ENCODE data around the gene FZD10. TPM values are rescaled to one million over a fixed set of nuclear protein-coding genes. Genes with fewer than 3 reads are reported as not detected.

The FZD10 gene
- total and polyA plus RNA-seq, 2 donors = 0.37 to 0.57 TPM

- DNase-seq (ENCODE audit: low read depth in 6 of 9, low spot score in 9 of 9) = no peak
- 69% methylated on average over 31 of the region's 31 CpGs for WGBS
- Histone ChIP-seq H3K4me1 (ENCODE audit: control insufficient read depth in 2 of 2, insufficient read depth in 2 of 2, low read length in 2 of 2) (no peaks in the 10 kb centered on the region), H3K27me3 (ENCODE audit: control insufficient read depth in 2 of 2, insufficient read depth in 1 of 2, low read length in 1 of 2) (no peaks in the 10 kb centered on the region), H3K9me3 (ENCODE audit: control insufficient read depth in 2 of 2, insufficient read depth in 1 of 2, low read length in 1 of 2) (no peaks in the 10 kb centered on the region), H3K27ac (ENCODE audit: low read depth in 1 of 2, low read length in 1 of 2) (no peak overlapping the region), H3K4me3 (ENCODE audit: low read length in 2 of 2) (no peak overlapping the region), H3K36me3 (ENCODE audit: control insufficient read depth in 2 of 2, insufficient read depth in 2 of 2, low read length in 1 of 2) (no peaks in the 10 kb centered on the region)
Measured at GRCh38 chr12:130120012-130120805, 42.1 kb upstream of the FZD10 start.

- no peak overlapping the region for H3K27ac ChIP-seq (ENCODE audit: low read depth in 1 of 2, low read length in 1 of 2)
- DNase-seq (ENCODE audit: low read depth in 6 of 9, low spot score in 9 of 9) = no peak
Measured at GRCh38 chr12:130121226-130122000, 40.9 kb upstream of the FZD10 start.

DNA sequence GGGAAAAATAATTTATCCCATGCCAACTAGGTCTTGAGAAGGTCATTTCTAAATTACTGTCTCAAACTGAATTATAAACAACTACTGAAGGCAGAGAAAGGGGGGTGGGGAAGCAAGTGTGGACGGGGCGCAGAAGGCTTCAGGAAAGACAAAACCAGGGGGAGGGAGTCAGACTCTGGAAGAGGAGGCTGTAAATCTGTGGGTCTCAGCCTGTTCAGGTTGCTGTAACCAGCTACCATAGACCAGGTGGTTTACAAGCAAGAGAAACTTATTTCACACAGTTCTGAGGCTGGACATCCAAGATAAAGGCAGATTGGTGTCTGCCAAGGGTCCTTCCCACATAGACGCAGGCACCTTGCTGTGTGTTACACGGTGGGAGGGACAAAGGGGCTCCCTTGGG is 39.9 kb upstream of the FZD10 start:
- Histone ChIP-seq H3K36me3 (ENCODE audit: control insufficient read depth in 2 of 2, insufficient read depth in 2 of 2, low read length in 1 of 2) (no peaks in the 10 kb centered on the region), H3K4me1 (ENCODE audit: control insufficient read depth in 2 of 2, insufficient read depth in 2 of 2, low read length in 2 of 2) (no peaks in the 10 kb centered on the region), H3K27me3 (ENCODE audit: control insufficient read depth in 2 of 2, insufficient read depth in 1 of 2, low read length in 1 of 2) (no peaks in the 10 kb centered on the region), H3K4me3 (ENCODE audit: low read length in 2 of 2) (no peak overlapping the region), H3K27ac (ENCODE audit: low read depth in 1 of 2, low read length in 1 of 2) (no peak overlapping the region), H3K9me3 (ENCODE audit: control insufficient read depth in 2 of 2, insufficient read depth in 1 of 2, low read length in 1 of 2) (no peaks in the 10 kb centered on the region)
- DNase-seq (ENCODE audit: low read depth in 6 of 9, low spot score in 9 of 9) = no peak
- WGBS = 42% methylated on average over 4 of the region's 4 CpGs

More at GRCh38 chr12:130121226-130122000, 40.9 kb upstream of the FZD10 start:
- H3K9me3 ChIP-seq (ENCODE audit: control insufficient read depth in 2 of 2, insufficient read depth in 1 of 2, low read length in 1 of 2) = no peaks in the 10 kb centered on the region
- H3K4me1 ChIP-seq (ENCODE audit: control insufficient read depth in 2 of 2, insufficient read depth in 2 of 2, low read length in 2 of 2) = no peaks in the 10 kb centered on the region
- H3K27me3 ChIP-seq (ENCODE audit: control insufficient read depth in 2 of 2, insufficient read depth in 1 of 2, low read length in 1 of 2) = no peaks in the 10 kb centered on the region
- H3K36me3 ChIP-seq (ENCODE audit: control insufficient read depth in 2 of 2, insufficient read depth in 2 of 2, low read length in 1 of 2) = no peaks in the 10 kb centered on the region
- H3K4me3 ChIP-seq (ENCODE audit: low read length in 2 of 2) = no peak overlapping the region
- WGBS = 70% methylated on average over 11 of the region's 11 CpGs

GRCh38 chr12:130124106-130124505 is 38.2 kb upstream of the FZD10 start:
- 93% methylated on average over 4 of the region's 4 CpGs for WGBS
- Histone ChIP-seq H3K4me3 (ENCODE audit: low read length in 2 of 2) (no peak overlapping the region), H3K27ac (ENCODE audit: low read depth in 1 of 2, low read length in 1 of 2) (no peak overlapping the region), H3K4me1 (ENCODE audit: control insufficient read depth in 2 of 2, insufficient read depth in 2 of 2, low read length in 2 of 2) (peaks cover 0 to 5% of the 10 kb centered on the region in 2 donors), H3K27me3 (ENCODE audit: control insufficient read depth in 2 of 2, insufficient read depth in 1 of 2, low read length in 1 of 2) (no peaks in the 10 kb centered on the region), H3K9me3 (ENCODE audit: control insufficient read depth in 2 of 2, insufficient read depth in 1 of 2, low read length in 1 of 2) (no peaks in the 10 kb centered on the region), H3K36me3 (ENCODE audit: control insufficient read depth in 2 of 2, insufficient read depth in 2 of 2, low read length in 1 of 2) (no peaks in the 10 kb centered on the region)
- no peak for DNase-seq (ENCODE audit: low read depth in 6 of 9, low spot score in 9 of 9)

DNA sequence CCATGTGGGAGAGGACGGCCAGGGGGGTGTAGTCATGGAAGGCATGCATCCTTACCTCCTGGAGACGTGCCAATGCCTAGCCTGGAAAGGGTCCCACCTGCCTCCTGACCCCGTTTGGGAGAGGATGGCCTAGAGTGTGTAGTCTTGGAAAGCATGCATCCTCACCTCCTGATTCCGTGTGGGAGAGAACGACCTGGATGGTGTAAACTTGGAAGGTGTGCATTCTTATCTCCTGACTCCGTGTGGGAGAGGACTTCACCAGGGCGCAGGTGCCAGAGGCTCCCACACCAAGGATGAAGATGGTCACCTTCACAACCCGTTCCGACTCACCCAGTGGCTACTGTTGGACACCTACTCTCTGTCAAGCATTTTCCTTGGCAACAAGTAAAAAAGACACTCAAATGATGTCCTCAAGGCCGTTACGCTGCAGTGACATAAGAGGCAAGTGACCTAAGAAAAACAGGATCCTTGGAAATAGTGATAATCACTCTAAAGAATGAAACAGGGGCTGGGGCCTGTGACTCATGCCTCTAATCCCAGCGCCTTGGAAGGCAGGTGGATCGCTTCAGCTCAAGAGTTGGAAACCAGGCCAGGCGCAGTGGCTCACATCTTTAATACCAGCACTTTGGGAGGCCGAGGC is 37.5 kb upstream of the FZD10 start:
- Histone ChIP-seq H3K9me3 (ENCODE audit: control insufficient read depth in 2 of 2, insufficient read depth in 1 of 2, low read length in 1 of 2) (no peaks in the 10 kb centered on the region), H3K27ac (ENCODE audit: low read depth in 1 of 2, low read length in 1 of 2) (no peak overlapping the region), H3K4me1 (ENCODE audit: control insufficient read depth in 2 of 2, insufficient read depth in 2 of 2, low read length in 2 of 2) (peaks cover 0 to 5% of the 10 kb centered on the region in 2 donors), H3K36me3 (ENCODE audit: control insufficient read depth in 2 of 2, insufficient read depth in 2 of 2, low read length in 1 of 2) (no peaks in the 10 kb centered on the region), H3K27me3 (ENCODE audit: control insufficient read depth in 2 of 2, insufficient read depth in 1 of 2, low read length in 1 of 2) (no peaks in the 10 kb centered on the region), H3K4me3 (ENCODE audit: low read length in 2 of 2) (no peak overlapping the region)
- WGBS = 90% methylated on average over 15 of the region's 15 CpGs
- no peak for DNase-seq (ENCODE audit: low read depth in 6 of 9, low spot score in 9 of 9)

DNA sequence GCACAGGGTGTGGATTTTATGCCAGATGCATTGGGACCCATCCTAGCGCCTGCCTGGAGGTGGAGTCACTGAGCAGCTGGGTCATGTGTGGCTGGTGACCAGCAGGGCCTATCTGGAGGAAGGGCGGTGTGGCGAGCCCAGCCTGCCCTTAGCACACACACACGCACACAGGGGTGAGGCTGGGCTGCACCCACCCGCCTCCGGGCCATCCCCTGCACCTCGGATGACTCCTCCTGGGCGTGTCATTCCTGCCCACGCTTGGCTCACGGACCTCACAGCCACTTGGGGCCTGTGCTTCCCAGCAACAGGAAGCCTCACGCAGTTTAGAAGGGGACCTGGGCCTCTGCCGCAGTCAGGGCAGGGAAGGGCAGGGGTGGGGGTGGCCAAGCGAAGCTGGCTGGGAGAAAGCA is 36.2 kb upstream of the FZD10 start:
- Histone ChIP-seq H3K4me1 (ENCODE audit: control insufficient read depth in 2 of 2, insufficient read depth in 2 of 2, low read length in 2 of 2) (peaks cover 0 to 5% of the 10 kb centered on the region in 2 donors), H3K9me3 (ENCODE audit: control insufficient read depth in 2 of 2, insufficient read depth in 1 of 2, low read length in 1 of 2) (no peaks in the 10 kb centered on the region), H3K36me3 (ENCODE audit: control insufficient read depth in 2 of 2, insufficient read depth in 2 of 2, low read length in 1 of 2) (no peaks in the 10 kb centered on the region), H3K27me3 (ENCODE audit: control insufficient read depth in 2 of 2, insufficient read depth in 1 of 2, low read length in 1 of 2) (no peaks in the 10 kb centered on the region), H3K4me3 (ENCODE audit: low read length in 2 of 2) (no peak overlapping the region), H3K27ac (ENCODE audit: low read depth in 1 of 2, low read length in 1 of 2) (no peak overlapping the region)
- 70% methylated on average over 13 of the region's 13 CpGs for WGBS
- no peak for DNase-seq (ENCODE audit: low read depth in 6 of 9, low spot score in 9 of 9)

DNA sequence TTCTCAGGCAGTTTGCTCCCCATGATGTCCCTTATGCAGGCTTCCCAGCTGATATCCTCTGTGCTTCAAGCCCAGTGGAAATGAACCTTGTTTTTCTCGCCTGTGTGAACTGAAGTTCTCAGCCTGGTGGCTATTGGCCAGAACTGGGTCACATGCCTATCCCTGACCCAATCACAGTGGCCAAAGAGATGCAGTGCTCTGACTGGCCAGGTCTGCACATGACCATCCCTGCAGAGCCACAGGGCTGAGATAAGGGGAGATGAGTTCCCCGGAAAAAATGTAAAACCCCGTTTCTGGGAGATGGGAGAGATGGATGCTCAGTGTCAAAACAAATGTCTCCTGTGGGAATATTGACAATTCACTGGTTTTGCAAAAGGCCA is 34.7 kb upstream of the FZD10 start:
- WGBS = 84% methylated on average over 3 of the region's 3 CpGs
- no peak overlapping the region for H3K27ac ChIP-seq (ENCODE audit: low read depth in 1 of 2, low read length in 1 of 2)
- H3K27me3 ChIP-seq (ENCODE audit: control insufficient read depth in 2 of 2, insufficient read depth in 1 of 2, low read length in 1 of 2) = no peaks in the 10 kb centered on the region
- peaks cover 0 to 5% of the 10 kb centered on the region in 2 donors for H3K4me1 ChIP-seq (ENCODE audit: control insufficient read depth in 2 of 2, insufficient read depth in 2 of 2, low read length in 2 of 2)
- no peaks in the 10 kb centered on the region for H3K36me3 ChIP-seq (ENCODE audit: control insufficient read depth in 2 of 2, insufficient read depth in 2 of 2, low read length in 1 of 2)
- DNase-seq (ENCODE audit: low read depth in 6 of 9, low spot score in 9 of 9) = no peak
- no peak overlapping the region for H3K4me3 ChIP-seq (ENCODE audit: low read length in 2 of 2)
- H3K9me3 ChIP-seq (ENCODE audit: control insufficient read depth in 2 of 2, insufficient read depth in 1 of 2, low read length in 1 of 2) = no peaks in the 10 kb centered on the region

- Histone ChIP-seq H3K4me3 (ENCODE audit: low read length in 2 of 2) (no peak overlapping the region), H3K36me3 (ENCODE audit: control insufficient read depth in 2 of 2, insufficient read depth in 2 of 2, low read length in 1 of 2) (no peaks in the 10 kb centered on the region), H3K27ac (ENCODE audit: low read depth in 1 of 2, low read length in 1 of 2) (no peak overlapping the region), H3K27me3 (ENCODE audit: control insufficient read depth in 2 of 2, insufficient read depth in 1 of 2, low read length in 1 of 2) (no peaks in the 10 kb centered on the region), H3K4me1 (ENCODE audit: control insufficient read depth in 2 of 2, insufficient read depth in 2 of 2, low read length in 2 of 2) (peaks cover 0 to 5% of the 10 kb centered on the region in 2 donors), H3K9me3 (ENCODE audit: control insufficient read depth in 2 of 2, insufficient read depth in 1 of 2, low read length in 1 of 2) (no peaks in the 10 kb centered on the region)
- 90% methylated on average over 21 of the region's 21 CpGs for WGBS
- no peak for DNase-seq (ENCODE audit: low read depth in 6 of 9, low spot score in 9 of 9)
Measured at GRCh38 chr12:130127912-130128789, 34.1 kb upstream of the FZD10 start.

All from thymus (tissue), 11 donors.